Measurements from ENCODE around the gene OFD1. TPM values are rescaled to one million over a fixed set of nuclear protein-coding genes. Genes with fewer than 3 reads are reported as not detected.

OFD1 gene
- total RNA-seq, 1 donor from 2014 or later = 61.4 TPM

DNA sequence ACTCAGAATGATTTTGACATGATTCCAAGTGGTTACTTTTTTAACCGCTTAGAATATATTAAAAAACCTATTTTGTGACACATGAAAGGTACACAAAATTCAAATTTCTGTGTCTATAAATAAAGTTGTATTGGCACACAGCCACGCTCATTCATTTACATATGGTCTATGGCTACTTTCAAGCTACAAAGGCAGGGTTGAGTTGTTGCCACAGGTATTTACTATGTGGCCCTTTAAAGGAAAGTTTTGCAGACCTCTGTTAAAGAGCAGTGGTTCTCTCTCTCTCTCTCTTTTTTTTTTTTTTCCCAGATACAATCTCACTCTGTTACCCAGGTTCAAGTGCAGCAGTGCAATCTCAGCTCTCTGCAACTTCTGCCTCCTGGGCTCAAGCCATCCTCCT is 59.3 kb downstream of the OFD1 start:
- intact Hi-C loops (cut with micrococcal nuclease) = no loop called here
- Mint-ChIP-seq H3K27ac (no peak overlapping the region), H3K36me3 (ENCODE audit: low read depth) (no peaks in the 10 kb centered on the region), H3K9me3 (no peaks in the 10 kb centered on the region), H3K27me3 (peaks cover 2% of the 10 kb centered on the region), H3K4me1 (no peaks in the 10 kb centered on the region), H3K4me3 (no peak overlapping the region)
- no peak for DNase-seq
- TF ChIP-seq CTCF (IDR thresholded peaks at IDR 0.05) = no peak
- POLR2A ChIA-PET = no interaction called here
- ATAC-seq (ENCODE audit: low read depth) = no peak
- CTCF ChIA-PET = no interaction called here

- H3K9me3 Mint-ChIP-seq = no peaks in the 10 kb centered on the region
- H3K27me3 Mint-ChIP-seq = peaks cover 2% of the 10 kb centered on the region
- ATAC-seq (ENCODE audit: low read depth) (no peak), DNase-seq (no peak)
- TF ChIP-seq CTCF (IDR thresholded peaks at IDR 0.05) = no peak
- H3K27ac Mint-ChIP-seq = no peak overlapping the region
- ChIA-PET POLR2A (no interaction called here), CTCF (no interaction called here)
- no peaks in the 10 kb centered on the region for H3K36me3 Mint-ChIP-seq (ENCODE audit: low read depth)
- no peak overlapping the region for H3K4me3 Mint-ChIP-seq
- H3K4me1 Mint-ChIP-seq = no peaks in the 10 kb centered on the region
- intact Hi-C loops (cut with micrococcal nuclease) = no loop called here
Measured at GRCh38 chrX:13794417-13794816, 59.9 kb downstream of the OFD1 start.

GRCh38 chrX:13797512-13797911 is 63.0 kb downstream of the OFD1 start:
- Mint-ChIP-seq H3K36me3 (ENCODE audit: low read depth) (no peaks in the 10 kb centered on the region), H3K27ac (no peak overlapping the region)
- TF ChIP-seq CTCF (IDR thresholded peaks at IDR 0.05) = no peak

GRCh38 chrX:13798184-13798583 is 63.6 kb downstream of the OFD1 start:
- Mint-ChIP-seq H3K9me3 (no peaks in the 10 kb centered on the region), H3K4me3 (no peak overlapping the region), H3K4me1 (no peaks in the 10 kb centered on the region), H3K27ac (no peak overlapping the region), H3K36me3 (ENCODE audit: low read depth) (no peaks in the 10 kb centered on the region), H3K27me3 (peaks cover 2% of the 10 kb centered on the region)
- ChIA-PET CTCF (no interaction called here), POLR2A (no interaction called here)
- TF ChIP-seq CTCF (IDR thresholded peaks at IDR 0.05) = no peak
- DNase-seq (no peak), ATAC-seq (ENCODE audit: low read depth) (no peak)
- intact Hi-C loops (cut with micrococcal nuclease) = no loop called here

More at GRCh38 chrX:13797512-13797911, 63.0 kb downstream of the OFD1 start:
- ChIA-PET CTCF (no interaction called here), POLR2A (no interaction called here)
- ATAC-seq (ENCODE audit: low read depth) = no peak
- Mint-ChIP-seq H3K9me3 (no peaks in the 10 kb centered on the region), H3K27me3 (peaks cover 2% of the 10 kb centered on the region), H3K4me3 (no peak overlapping the region), H3K4me1 (no peaks in the 10 kb centered on the region)
- intact Hi-C loops (cut with micrococcal nuclease) = no loop called here
- no peak for DNase-seq

DNA sequence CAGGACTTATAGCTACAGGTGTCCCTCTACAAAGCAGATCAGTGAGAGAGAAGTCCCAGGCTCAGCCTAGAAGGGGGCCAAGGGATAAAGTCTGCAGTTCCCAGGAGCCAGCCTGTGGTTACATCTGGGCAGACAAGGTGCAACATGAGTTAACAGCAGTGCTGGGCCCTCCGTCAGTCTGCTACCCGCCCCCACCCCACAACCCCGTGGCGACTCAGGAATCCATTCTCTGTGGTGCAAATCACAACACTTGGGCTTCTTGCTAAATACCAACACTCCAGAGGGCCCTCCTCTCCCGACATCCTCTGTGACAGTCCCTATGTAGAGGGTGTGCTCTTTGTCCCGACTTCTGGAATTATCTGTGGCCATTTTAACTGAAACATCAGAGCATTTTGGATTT is 68.6 kb downstream of the OFD1 start:
- Mint-ChIP-seq H3K9me3 (no peaks in the 10 kb centered on the region), H3K27ac (no peak overlapping the region), H3K36me3 (ENCODE audit: low read depth) (no peaks in the 10 kb centered on the region), H3K4me3 (no peak overlapping the region), H3K4me1 (no peaks in the 10 kb centered on the region), H3K27me3 (no peaks in the 10 kb centered on the region)
- DNase-seq = no peak
- no peak for TF ChIP-seq CTCF (IDR thresholded peaks at IDR 0.05)
- no peak for ATAC-seq (ENCODE audit: low read depth)
- POLR2A ChIA-PET = no interaction called here
- intact Hi-C loops (cut with micrococcal nuclease) = no loop called here
- CTCF ChIA-PET = no interaction called here
